ENCODE measurements around the gene MAPK4. TPM values are rescaled to one million over a fixed set of nuclear protein-coding genes. Genes with fewer than 3 reads are reported as not detected.
"Not testable (repeated sequence)": the region's sequence is repeated elsewhere in the genome, so short reads cannot be mapped to it uniquely, and the experiment has no call there.

MAPK4 gene
- total RNA-seq, 1 donor from 2014 or later = 7.0 TPM

DNA sequence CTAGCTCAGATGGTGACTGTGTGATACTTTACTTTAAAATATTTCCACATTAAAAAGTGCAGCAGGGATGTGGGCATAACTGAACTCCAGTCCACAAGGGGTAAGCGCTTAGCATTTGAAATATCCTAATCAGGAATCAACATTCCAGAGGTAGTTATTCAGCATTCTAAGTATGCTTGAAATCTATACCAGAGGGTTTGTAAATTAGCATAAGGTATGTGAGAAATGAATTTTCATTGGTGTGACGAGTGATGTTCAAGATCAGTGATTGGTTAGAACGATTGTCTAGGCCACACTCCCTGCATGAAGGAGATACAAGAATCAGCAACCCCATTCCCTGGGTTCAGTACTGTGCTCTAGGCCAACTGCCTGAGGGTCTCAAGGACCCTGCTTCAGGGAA, 42.6 kb downstream of the MAPK4 start:
- peak; percentile 39 for ATAC-seq
- no peak for TF ChIP-seq CTCF (IDR thresholded peaks at IDR 0.05)
- Histone ChIP-seq H3K36me3 (no peaks in the 10 kb centered on the region), H3K9me3 (no peaks in the 10 kb centered on the region), H3K27ac (no peak overlapping the region), H3K4me3 (no peak overlapping the region), H3K27me3 (no peaks in the 10 kb centered on the region), H3K4me1 (no peaks in the 10 kb centered on the region)
- DNase-seq = no peak
- intact Hi-C loops (cut with DNase I) = no loop called here

DNA sequence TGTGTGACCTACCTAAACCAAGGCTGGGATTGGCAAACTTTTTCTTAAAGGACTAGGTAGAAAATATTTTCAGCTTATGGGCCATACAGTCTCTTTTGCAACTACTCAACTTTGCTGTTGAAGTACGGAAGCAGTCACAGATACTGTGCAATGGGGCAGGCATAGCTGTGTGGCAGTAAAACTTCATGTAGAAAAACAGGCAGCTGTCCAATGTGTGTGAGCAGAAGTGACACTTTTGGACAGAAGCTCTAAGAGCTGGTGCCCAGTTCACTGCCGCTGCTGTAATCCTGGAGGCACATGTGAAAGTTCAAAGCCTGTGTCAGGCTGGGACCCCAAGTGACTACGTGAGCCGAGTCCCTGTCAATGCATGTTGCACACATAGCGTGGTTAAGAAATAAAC, 46.7 kb downstream of the MAPK4 start:
- intact Hi-C loops (cut with DNase I) = no loop called here
- no peak for TF ChIP-seq CTCF (IDR thresholded peaks at IDR 0.05)
- no peaks in the 10 kb centered on the region for H3K36me3 ChIP-seq
- no peaks in the 10 kb centered on the region for H3K9me3 ChIP-seq
- no peak for ATAC-seq
- H3K4me3 ChIP-seq = no peak overlapping the region
- H3K4me1 ChIP-seq = no peaks in the 10 kb centered on the region
- no peak overlapping the region for H3K27ac ChIP-seq
- no peaks in the 10 kb centered on the region for H3K27me3 ChIP-seq
- no peak for DNase-seq

DNA sequence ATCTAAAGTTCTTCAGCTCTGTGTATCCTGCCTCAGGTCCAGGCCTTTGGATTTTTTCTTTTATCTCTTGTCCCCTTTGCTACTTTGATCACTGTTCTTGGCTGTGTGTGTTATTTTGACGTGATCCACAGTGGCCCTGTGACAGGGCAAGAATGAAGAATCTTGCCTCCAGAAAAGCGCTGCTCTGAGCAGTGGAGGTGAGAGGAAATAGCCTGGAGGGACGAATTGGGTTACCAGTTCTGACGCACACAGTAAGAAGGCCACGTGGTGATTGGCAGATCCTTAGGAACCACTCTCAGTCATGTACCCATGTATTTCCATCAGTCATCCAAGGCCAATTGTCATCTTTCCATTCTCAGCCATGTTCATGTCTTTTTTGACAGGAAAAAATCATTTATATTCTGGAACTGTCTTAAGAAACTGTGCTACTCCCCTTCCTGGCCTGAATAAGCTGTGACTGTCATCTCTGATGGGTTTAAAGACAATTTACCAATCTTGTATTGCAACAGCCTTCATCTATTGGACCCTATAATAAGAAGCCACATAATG, 47.6 kb downstream of the MAPK4 start:
- no peak for TF ChIP-seq CTCF (IDR thresholded peaks at IDR 0.05)
- DNase-seq = no peak
- Histone ChIP-seq H3K27me3 (no peaks in the 10 kb centered on the region), H3K4me3 (no peak overlapping the region), H3K4me1 (no peaks in the 10 kb centered on the region), H3K36me3 (no peaks in the 10 kb centered on the region), H3K9me3 (no peaks in the 10 kb centered on the region), H3K27ac (no peak overlapping the region)
- ATAC-seq = no peak
- intact Hi-C loops (cut with DNase I) = no loop called here

GRCh38 chr18:50609171-50609570, 49.3 kb downstream of the MAPK4 start:
- ATAC-seq; H3K27ac ChIP-seq; intact Hi-C loops (cut with DNase I); H3K4me1 ChIP-seq; H3K36me3 ChIP-seq; H3K27me3 ChIP-seq; DNase-seq; H3K4me3 ChIP-seq; H3K9me3 ChIP-seq: not testable (repeated sequence)

- H3K27ac ChIP-seq = no peak overlapping the region
- H3K36me3 ChIP-seq = no peaks in the 10 kb centered on the region
- ATAC-seq (no peak), DNase-seq (no peak)
- H3K4me3 ChIP-seq = no peak overlapping the region
- H3K9me3 ChIP-seq = no peaks in the 10 kb centered on the region
- H3K27me3 ChIP-seq = no peaks in the 10 kb centered on the region
- H3K4me1 ChIP-seq = peaks cover 5% of the 10 kb centered on the region
- intact Hi-C loops (cut with DNase I) = no loop called here
- no peak for TF ChIP-seq CTCF (IDR thresholded peaks at IDR 0.05)
Measured at GRCh38 chr18:50610349-50610748, 50.5 kb downstream of the MAPK4 start.

GRCh38 chr18:50611529-50611941, 51.6 kb downstream of the MAPK4 start:
- Histone ChIP-seq H3K27me3 (no peaks in the 10 kb centered on the region), H3K4me3 (no peak overlapping the region), H3K4me1 (peaks cover 6% of the 10 kb centered on the region), H3K36me3 (no peaks in the 10 kb centered on the region), H3K9me3 (no peaks in the 10 kb centered on the region), H3K27ac (no peak overlapping the region)
- no peak for TF ChIP-seq CTCF (IDR thresholded peaks at IDR 0.05)
- ATAC-seq = no peak
- intact Hi-C loops (cut with DNase I) = no loop called here
- no peak for DNase-seq

All from upper lobe of right lung (tissue), 1 donor.